ENCODE measurements around the gene ADCY9.

DNA sequence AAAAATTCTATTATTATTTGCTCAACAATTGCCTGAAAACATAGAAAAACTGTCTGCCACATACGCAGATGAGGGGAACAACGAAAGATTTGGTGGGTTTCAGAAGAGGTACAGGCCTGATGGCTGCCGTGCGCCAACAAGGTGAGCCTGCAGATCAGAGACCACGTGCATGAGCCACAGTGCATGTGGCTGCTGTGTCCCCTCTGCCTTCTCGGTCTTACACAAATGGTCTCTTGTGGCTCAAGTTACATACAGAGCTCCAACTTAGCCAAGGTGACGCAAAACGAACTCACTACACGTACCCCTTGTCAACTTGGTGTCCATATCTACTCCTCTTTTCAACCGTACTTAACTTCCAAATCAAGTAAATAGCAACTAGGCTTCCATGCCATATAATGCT lies 82.3 kb downstream of the ADCY9 start:
- TF ChIP-seq REST (IDR thresholded peaks at IDR 0.05; ENCODE audit: unreplicated experiment) = no peak
- TF ChIP-seq POLR2AphosphoS5 (IDR thresholded peaks at IDR 0.05; ENCODE audit: low read depth) = no peak
- TF ChIP-seq CTCF (conservative IDR thresholded peaks at IDR 0.05; ENCODE audit: low read depth in 2 of 2) = no peak
- no peak for TF ChIP-seq ZNF462 (CRISPR knock-in tag; IDR thresholded peaks at IDR 0.05)
- TF ChIP-seq EZH2 (IDR thresholded peaks at IDR 0.05; ENCODE audit: low read depth, unreplicated experiment) = no peak
- TF ChIP-seq ETS1 (IDR thresholded peaks at IDR 0.05) = no peak
- no peak for TF ChIP-seq EZH2phosphoT487 (IDR thresholded peaks at IDR 0.05; ENCODE audit: unreplicated experiment)
- no peak for TF ChIP-seq CREB1 (CRISPR knock-in tag; IDR thresholded peaks at IDR 0.05; ENCODE audit: low read depth)
- TF ChIP-seq STAT1 (IDR thresholded peaks at IDR 0.05; ENCODE audit: unreplicated experiment) = no peak
- TF ChIP-seq ZNF331 (CRISPR knock-in tag; IDR thresholded peaks at IDR 0.05; ENCODE audit: low read depth) = no peak

All from GM23338 (cell line).